K562 (cell line): ENCODE results near the gene RAD23B. TPM values are rescaled to one million over a fixed set of nuclear protein-coding genes. Genes with fewer than 3 reads are reported as not detected.

Experiments
- ATF6 ChIP-seq: sonication (generic); formaldehyde crosslinking; IDR thresholded peaks from 2 replicates; pipeline ENCODE4 v1.4.0; 2020; ENCODE audit warnings: mild to moderate bottlenecking, missing genetic modification reagents
- BACH1 ChIP-seq: fragments of 200-800 bp; sonication (Bioruptor generic); IDR thresholded peaks from 2 replicates; pipeline ENCODE4 v1.6.1; 2016; ENCODE audit warnings: missing genetic modification characterization, missing compliant biosample characterization
- BCOR ChIP-seq: fragments of 450-650 bp; IDR thresholded peaks from 2 replicates; pipeline ENCODE4 v1.6.1; 2016
- C11orf30 ChIP-seq: fragments of 450-650 bp; IDR thresholded peaks from 2 replicates; pipeline ENCODE4 v1.6.1; 2016; ENCODE audit warnings: low read depth, mild to moderate bottlenecking
- CTCF ChIP-seq, 3 experiments: IDR thresholded peaks in 2 of 3; conservative IDR thresholded peaks in 1 of 3; 2 replicates each; pipeline ENCODE4 v1.5.1; 2011 to 2012; ENCODE audit warnings: low read length in 3 of 3, mild to moderate bottlenecking in 3 of 3, control low read depth in 2 of 3, improper control_type of control experiment in 1 of 3, inconsistent platforms in 1 of 3, low read depth in 1 of 3, mixed read lengths in 1 of 3, moderate library complexity in 1 of 3; ENCODE audit not compliant: insufficient read depth in 2 of 3
- EP400 ChIP-seq: fragments of 450-650 bp; IDR thresholded peaks from 2 replicates; pipeline ENCODE4 v1.6.1; 2017; ENCODE audit warnings: antibody characterized with exemption, mild to moderate bottlenecking, moderate library complexity
- FOXA3 ChIP-seq, 2 experiments: fragments of 450-650 bp in 1 of 2; sonication (generic) in 1 of 2; formaldehyde crosslinking; IDR thresholded peaks in 1 of 2; conservative IDR thresholded peaks in 1 of 2; 2 replicates each; pipeline versions ENCODE4 v1.4.0 to v1.8.0; 2020 to 2022; ENCODE audit warnings: mild to moderate bottlenecking in 2 of 2, missing genetic modification reagents in 1 of 2
- GMEB1 ChIP-seq: fragments of 250-450 bp; sonication (Bioruptor Pico); IDR thresholded peaks from 2 replicates; pipeline ENCODE4 v1.4.0; 2020; ENCODE audit warnings: mild to moderate bottlenecking
- GTF2F1 ChIP-seq: IDR thresholded peaks from 2 replicates; pipeline ENCODE4 v1.6.1; 2011; ENCODE audit warnings: low read depth, low read length, improper control_type of control experiment
- HOXB6 ChIP-seq: fragments of 250-450 bp; sonication (Bioruptor Pico); IDR thresholded peaks from 2 replicates; pipeline ENCODE4 v1.5.1; 2022; ENCODE audit warnings: mild to moderate bottlenecking, borderline replicate concordance
- L3MBTL2 ChIP-seq: fragments of 450-650 bp; IDR thresholded peaks from 2 replicates; pipeline ENCODE4 v1.6.1; 2016; ENCODE audit warnings: mild to moderate bottlenecking, moderate library complexity
- MAX ChIP-seq: sonication (generic); formaldehyde crosslinking; IDR thresholded peaks from 2 replicates; pipeline ENCODE4 v1.9.0; 2022; ENCODE audit warnings: mild to moderate bottlenecking, missing genetic modification reagents
- NFE2 ChIP-seq: IDR thresholded peaks from 2 replicates; pipeline ENCODE4 v1.6.1; 2014; ENCODE audit warnings: antibody characterized with exemption, low read depth
- RBM34 ChIP-seq: fragments of 200-400 bp; formaldehyde crosslinking; IDR thresholded peaks from 2 replicates; pipeline ENCODE4 v1.6.1; 2018; ENCODE audit warnings: low read length, borderline replicate concordance; ENCODE audit not compliant: insufficient read depth
- SNAPC5 ChIP-seq: fragments of 250-450 bp; sonication (Bioruptor Pico); IDR thresholded peaks from 2 replicates; pipeline ENCODE4 v1.8.0; 2021; ENCODE audit warnings: moderate library complexity, mild to moderate bottlenecking, inconsistent platforms
- TSC22D4 ChIP-seq: fragments of 450-650 bp; IDR thresholded peaks from 2 replicates; pipeline ENCODE4 v1.6.1; 2016; ENCODE audit warnings: missing genetic modification characterization, missing biosample characterization, control low read depth
- XRCC3 ChIP-seq: fragments of 450-650 bp; IDR thresholded peaks from 2 replicates; pipeline ENCODE4 v1.6.1; 2017; ENCODE audit warnings: mild to moderate bottlenecking, moderate library complexity
- ZNF175 ChIP-seq: fragments of 200-800 bp; sonication (Bioruptor generic); IDR thresholded peaks from 2 replicates; pipeline ENCODE4 v1.6.1; 2016; ENCODE audit warnings: low read depth, mild to moderate bottlenecking, missing genetic modification characterization, missing compliant biosample characterization
- ZNF316 ChIP-seq: fragments of 450-650 bp; IDR thresholded peaks from 2 replicates; pipeline ENCODE4 v1.6.1; 2016
- ZNF589 ChIP-seq: fragments of 200-800 bp; sonication (Bioruptor generic); IDR thresholded peaks from 2 replicates; pipeline ENCODE4 v1.6.1; 2016; ENCODE audit warnings: low read depth, missing genetic modification characterization, missing compliant biosample characterization
- ZNF644 ChIP-seq: fragments of 200-800 bp; sonication (Bioruptor generic); IDR thresholded peaks from 2 replicates; pipeline ENCODE4 v1.6.1; 2016; ENCODE audit warnings: low read depth, missing genetic modification characterization, missing compliant biosample characterization
- ZNF77 ChIP-seq: fragments of 250-450 bp; sonication (Bioruptor Pico); IDR thresholded peaks from 2 replicates; pipeline ENCODE4 v1.5.0; 2020
- polyA plus RNA-seq, 8 experiments: library from polyadenylated mRNA; depleted of rRNA in 4 of 8; stranded (reverse) in 5 of 8; unstranded in 3 of 8; fragments of >200 nt; fragmentation: Nextera tagmentation in 2 of 8; fragmentation: Illumina TruSeq in 1 of 8; extraction: Ambion mirVana in 2 of 8; extraction: Trizol in 1 of 8; gene quantifications; 2 replicates each; pipeline versions ENCODE4 v1.2.1 to v1.2.3, GENCODE V29; 2011 to 2014; ENCODE audit warnings: inconsistent platforms in 1 of 8, missing spikeins in 1 of 8
- total RNA-seq, 7 experiments: library from RNA; depleted of rRNA in 6 of 7; stranded (reverse); fragments of >200 nt in 6 of 7; fragmentation: Illumina TruSeq in 2 of 7; extraction: Trizol in 2 of 7; gene quantifications; 2 replicates each; pipeline versions ENCODE4 v1.2.1 to v1.2.3, GENCODE V29; 2011 to 2021; ENCODE audit warnings: low replicate concordance in 1 of 7

RAD23B gene
- total and polyA plus RNA-seq, 9 of the 15 experiments (the other 6 are each of a cell fraction or from before 2014, with no cell fraction given), result 14.5 to 184 (median 114) TPM

- peak in 1 of 2 experiments; percentile 70; a peak in 2 of 4 replicates for TF ChIP-seq FOXA3 (CRISPR knock-in tag; conservative IDR thresholded peaks at IDR 0.05 in 1 of 2, IDR thresholded peaks at IDR 0.05 in 1 of 2)
- TF ChIP-seq ZNF175, result no peak
- TF ChIP-seq L3MBTL2, result no peak
- no peak for TF ChIP-seq ATF6
- TF ChIP-seq TSC22D4 (tag), result no peak
- TF ChIP-seq C11orf30, result peak; percentile 54
- TF ChIP-seq NFE2, result peak; percentile 82
- no peak for TF ChIP-seq ZNF77 (CRISPR knock-in tag)
- TF ChIP-seq RBM34, result no peak
- TF ChIP-seq ZNF589 (CRISPR knock-in tag), result no peak
- TF ChIP-seq GMEB1 (CRISPR knock-in tag), result peak; percentile 47; the same call in 1 of the 2 replicates
- TF ChIP-seq XRCC3, result no peak
- no peak for TF ChIP-seq ZNF644
- no peak for TF ChIP-seq BACH1
- TF ChIP-seq EP400, result peak; percentile 83
- TF ChIP-seq HOXB6, result no peak
- peak; percentile 31; the same call in 1 of the 2 replicates for TF ChIP-seq GTF2F1
- TF ChIP-seq ZNF316, result peak; percentile 34; the same call in 1 of the 2 replicates
- no peak for TF ChIP-seq CTCF (IDR thresholded peaks at IDR 0.05 in 2 of 3, conservative IDR thresholded peaks at IDR 0.05 in 1 of 3; ENCODE audit: insufficient read depth in 2 of 3, low read depth in 1 of 3, low read length in 3 of 3)
- no peak for TF ChIP-seq MAX (CRISPR knock-in tag)
- no peak for TF ChIP-seq BCOR
- TF ChIP-seq SNAPC5 (CRISPR knock-in tag), result no peak
These were observed at the start of gene RAD23B (continued) for GRCh38 chr9:107282759-107283622.
